ENCODE data around the gene CDKAL1.

The CDKAL1 gene

DNA sequence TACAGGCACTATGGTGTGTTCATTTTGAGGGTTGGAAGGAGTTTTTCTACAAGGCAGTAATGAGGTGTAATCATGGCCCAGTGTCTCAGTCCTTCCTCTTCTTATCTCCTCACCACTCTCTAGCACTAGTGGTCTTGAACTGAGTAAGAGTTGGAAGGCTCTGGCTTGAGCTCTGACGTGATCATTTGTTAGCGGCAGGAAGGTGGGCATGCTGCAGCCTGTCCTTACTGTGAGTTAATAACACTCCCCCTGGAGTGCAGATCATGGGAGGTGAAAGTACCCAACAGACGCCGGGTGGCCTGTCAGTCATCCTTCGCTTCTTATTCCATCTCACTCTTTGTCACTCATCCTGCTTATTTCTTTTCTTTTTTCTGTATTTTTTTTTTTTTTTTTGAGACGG, 356.9 kb downstream of the CDKAL1 start:
- Histone ChIP-seq H3K79me2 (ENCODE audit: low read length) (no peaks in the 10 kb centered on the region), H3K9me2 (replicated peaks; ENCODE audit: insufficient read depth, low read length) (no peaks in the 10 kb centered on the region), H3K9me3 (replicated peaks; ENCODE audit: insufficient read depth, low read length) (no peaks in the 10 kb centered on the region), H3K9ac (ENCODE audit: low read length) (no peak overlapping the region), H3K27me3 (replicated peaks; ENCODE audit: insufficient read depth, low read length) (no peaks in the 10 kb centered on the region), H3K4me1 (ENCODE audit: low read length) (no peaks in the 10 kb centered on the region), H2AFZ (ENCODE audit: low read length) (no peak overlapping the region), H3F3A (ENCODE audit: insufficient read depth, low read length) (no peaks in the 10 kb centered on the region), H3K27ac (ENCODE audit: low read length) (no peak overlapping the region), H3K36me3 (replicated peaks; ENCODE audit: insufficient read depth, low read length) (no peaks in the 10 kb centered on the region), H3K4me3 (ENCODE audit: low read length) (no peak overlapping the region), H4K20me1 (ENCODE audit: insufficient read depth, low read length) (no peaks in the 10 kb centered on the region), H3K4me2 (ENCODE audit: low read depth, low read length) (no peak overlapping the region)
- TF ChIP-seq, protein P1, sequence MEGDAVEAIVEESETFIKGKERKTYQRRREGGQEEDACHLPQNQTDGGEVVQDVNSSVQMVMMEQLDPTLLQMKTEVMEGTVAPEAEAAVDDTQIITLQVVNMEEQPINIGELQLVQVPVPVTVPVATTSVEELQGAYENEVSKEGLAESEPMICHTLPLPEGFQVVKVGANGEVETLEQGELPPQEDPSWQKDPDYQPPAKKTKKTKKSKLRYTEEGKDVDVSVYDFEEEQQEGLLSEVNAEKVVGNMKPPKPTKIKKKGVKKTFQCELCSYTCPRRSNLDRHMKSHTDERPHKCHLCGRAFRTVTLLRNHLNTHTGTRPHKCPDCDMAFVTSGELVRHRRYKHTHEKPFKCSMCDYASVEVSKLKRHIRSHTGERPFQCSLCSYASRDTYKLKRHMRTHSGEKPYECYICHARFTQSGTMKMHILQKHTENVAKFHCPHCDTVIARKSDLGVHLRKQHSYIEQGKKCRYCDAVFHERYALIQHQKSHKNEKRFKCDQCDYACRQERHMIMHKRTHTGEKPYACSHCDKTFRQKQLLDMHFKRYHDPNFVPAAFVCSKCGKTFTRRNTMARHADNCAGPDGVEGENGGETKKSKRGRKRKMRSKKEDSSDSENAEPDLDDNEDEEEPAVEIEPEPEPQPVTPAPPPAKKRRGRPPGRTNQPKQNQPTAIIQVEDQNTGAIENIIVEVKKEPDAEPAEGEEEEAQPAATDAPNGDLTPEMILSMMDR (IDR thresholded peaks at IDR 0.05; ENCODE audit: low read length) = no peak
- TF ChIP-seq EZH2 (optimal IDR thresholded peaks at IDR 0.05; ENCODE audit: low read depth, low read length) (no peak), EZH2phosphoT487 (IDR thresholded peaks at IDR 0.05; ENCODE audit: low read length) (no peak)
- no peak for DNase-seq

DNA sequence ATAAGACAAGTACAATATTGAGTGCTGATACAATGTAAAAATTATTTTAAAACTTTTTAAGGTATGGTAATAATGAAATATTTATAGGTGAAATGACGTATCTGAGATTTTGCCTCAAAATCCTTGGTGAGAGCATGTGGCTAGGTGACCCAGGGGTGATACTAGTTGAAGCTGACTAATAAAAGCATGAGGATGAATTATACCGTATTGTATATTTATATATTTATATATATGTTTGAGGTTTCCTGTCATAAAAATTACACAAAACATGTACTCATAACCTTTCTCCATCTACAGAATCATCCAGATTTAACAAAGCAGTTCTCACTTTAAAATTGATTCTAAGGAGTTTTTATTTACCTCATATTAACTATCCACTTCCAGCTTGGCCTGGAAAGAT, 358.1 kb downstream of the CDKAL1 start:
- no peaks in the 10 kb centered on the region for H3K79me2 ChIP-seq (ENCODE audit: low read length)
- H3F3A ChIP-seq (ENCODE audit: insufficient read depth, low read length) = no peaks in the 10 kb centered on the region
- no peak overlapping the region for H2AFZ ChIP-seq (ENCODE audit: low read length)
- H3K4me3 ChIP-seq (ENCODE audit: low read length) = no peak overlapping the region
- H3K4me1 ChIP-seq (ENCODE audit: low read length) = no peaks in the 10 kb centered on the region
- no peaks in the 10 kb centered on the region for H4K20me1 ChIP-seq (ENCODE audit: insufficient read depth, low read length)
- H3K4me2 ChIP-seq (ENCODE audit: low read depth, low read length) = no peak overlapping the region
- H3K9ac ChIP-seq (ENCODE audit: low read length) = no peak overlapping the region
- H3K27ac ChIP-seq (ENCODE audit: low read length) = no peak overlapping the region
- no peaks in the 10 kb centered on the region for H3K36me3 ChIP-seq (replicated peaks; ENCODE audit: insufficient read depth, low read length)
- DNase-seq = no peak
- no peaks in the 10 kb centered on the region for H3K9me3 ChIP-seq (replicated peaks; ENCODE audit: insufficient read depth, low read length)
- H3K27me3 ChIP-seq (replicated peaks; ENCODE audit: insufficient read depth, low read length) = no peaks in the 10 kb centered on the region
- no peaks in the 10 kb centered on the region for H3K9me2 ChIP-seq (replicated peaks; ENCODE audit: insufficient read depth, low read length)
- TF ChIP-seq EZH2 (optimal IDR thresholded peaks at IDR 0.05; ENCODE audit: low read depth, low read length) (no peak), EZH2phosphoT487 (IDR thresholded peaks at IDR 0.05; ENCODE audit: low read length) (no peak)
- TF ChIP-seq, protein P1 (IDR thresholded peaks at IDR 0.05; ENCODE audit: low read length) = no peak

DNA sequence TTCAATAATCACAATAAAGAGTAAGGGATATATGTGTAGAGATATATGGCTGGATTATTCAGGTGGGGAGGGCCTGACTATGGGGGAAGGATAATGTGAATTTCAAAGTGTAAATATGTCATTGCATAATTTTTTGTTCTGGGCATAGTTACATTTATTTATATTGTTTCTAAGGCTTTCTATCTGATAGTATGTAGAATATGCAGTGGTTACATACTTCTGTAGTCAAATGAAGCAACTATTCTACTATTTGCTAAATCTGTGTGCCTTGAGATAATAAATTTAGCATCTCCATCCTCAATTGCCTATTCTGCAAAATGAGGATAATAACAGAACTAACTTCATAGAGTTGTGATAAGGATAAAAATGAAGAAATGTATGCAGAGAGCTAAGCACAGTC, 359.2 kb downstream of the CDKAL1 start:
- Histone ChIP-seq H3K9me3 (replicated peaks; ENCODE audit: insufficient read depth, low read length) (no peaks in the 10 kb centered on the region), H3K4me1 (ENCODE audit: low read length) (no peaks in the 10 kb centered on the region), H3K9ac (ENCODE audit: low read length) (no peak overlapping the region), H3F3A (ENCODE audit: insufficient read depth, low read length) (no peaks in the 10 kb centered on the region), H3K4me2 (ENCODE audit: low read depth, low read length) (no peak overlapping the region), H3K27ac (ENCODE audit: low read length) (no peak overlapping the region), H3K79me2 (ENCODE audit: low read length) (no peaks in the 10 kb centered on the region), H2AFZ (ENCODE audit: low read length) (no peak overlapping the region), H3K36me3 (replicated peaks; ENCODE audit: insufficient read depth, low read length) (no peaks in the 10 kb centered on the region), H3K4me3 (ENCODE audit: low read length) (no peak overlapping the region), H4K20me1 (ENCODE audit: insufficient read depth, low read length) (no peaks in the 10 kb centered on the region), H3K9me2 (replicated peaks; ENCODE audit: insufficient read depth, low read length) (no peaks in the 10 kb centered on the region), H3K27me3 (replicated peaks; ENCODE audit: insufficient read depth, low read length) (no peaks in the 10 kb centered on the region)
- DNase-seq = no peak
- TF ChIP-seq EZH2phosphoT487 (IDR thresholded peaks at IDR 0.05; ENCODE audit: low read length) (no peak), EZH2 (optimal IDR thresholded peaks at IDR 0.05; ENCODE audit: low read depth, low read length) (no peak)
- TF ChIP-seq, protein P1 (IDR thresholded peaks at IDR 0.05; ENCODE audit: low read length) = no peak
